KMS-11 (cell line): ENCODE measurements around the gene MFSD11.

Experiments used
- H2AFZ ChIP-seq: fragments of 200-600 bp; sonication (generic); 2 replicates; pipeline ENCODE4 v1.6.1; 2016; ENCODE audit warnings: antibody characterized with exemption, mixed run types, low read depth
- H3K27ac ChIP-seq: fragments of 200-600 bp; sonication (generic); 2 replicates; pipeline ENCODE4 v1.6.1; 2016; ENCODE audit warnings: mild to moderate bottlenecking, mixed run types
- H3K27me3 ChIP-seq: fragments of 200-600 bp; sonication (generic); 2 replicates; pipeline ENCODE4 v1.6.1; 2017; ENCODE audit warnings: mild to moderate bottlenecking, low read depth, mixed run types, moderate library complexity; ENCODE audit not compliant: insufficient read depth
- H3K36me3 ChIP-seq: fragments of 200-600 bp; sonication (generic); 2 replicates; pipeline ENCODE4 v1.6.1; 2017; ENCODE audit warnings: mild to moderate bottlenecking, mixed run types; ENCODE audit not compliant: insufficient read depth
- H3K4me1 ChIP-seq: fragments of 200-600 bp; sonication (generic); 2 replicates; pipeline ENCODE4 v1.6.1; 2016; ENCODE audit warnings: mild to moderate bottlenecking, low read depth, mixed run types; ENCODE audit not compliant: poor library complexity, severe bottlenecking
- H3K4me2 ChIP-seq: fragments of 200-600 bp; sonication (generic); 2 replicates; pipeline ENCODE4 v1.7.0; 2016; ENCODE audit warnings: mild to moderate bottlenecking, mixed run types
- H3K4me3 ChIP-seq: fragments of 200-600 bp; sonication (generic); IDR thresholded peaks from 2 replicates; pipeline ENCODE4 v1.6.1; 2017; ENCODE audit warnings: low read depth, low read length, mixed read lengths; ENCODE audit not compliant: insufficient read depth
- H3K79me2 ChIP-seq: fragments of 200-600 bp; sonication (generic); 2 replicates; pipeline ENCODE4 v1.6.1; 2016; ENCODE audit warnings: low read depth, mixed run types; ENCODE audit not compliant: insufficient read depth
- H3K9ac ChIP-seq: fragments of 200-600 bp; sonication (generic); 2 replicates; pipeline ENCODE4 v1.6.1; 2016; ENCODE audit warnings: mild to moderate bottlenecking, mixed run types
- H4K20me1 ChIP-seq: fragments of 200-600 bp; sonication (generic); 2 replicates; pipeline ENCODE4 v1.6.1; 2016; ENCODE audit warnings: mild to moderate bottlenecking, mixed run types; ENCODE audit not compliant: insufficient read depth
- TF ChIP-seq, protein P1 (sequence below): fragments of 200-600 bp; sonication (generic); conservative IDR thresholded peaks from 2 replicates; pipeline ENCODE4 v1.6.1; 2017; ENCODE audit warnings: low read depth, mild to moderate bottlenecking, antibody characterized with exemption, low read length, moderate library complexity, mixed read lengths

The MFSD11 gene

DNA sequence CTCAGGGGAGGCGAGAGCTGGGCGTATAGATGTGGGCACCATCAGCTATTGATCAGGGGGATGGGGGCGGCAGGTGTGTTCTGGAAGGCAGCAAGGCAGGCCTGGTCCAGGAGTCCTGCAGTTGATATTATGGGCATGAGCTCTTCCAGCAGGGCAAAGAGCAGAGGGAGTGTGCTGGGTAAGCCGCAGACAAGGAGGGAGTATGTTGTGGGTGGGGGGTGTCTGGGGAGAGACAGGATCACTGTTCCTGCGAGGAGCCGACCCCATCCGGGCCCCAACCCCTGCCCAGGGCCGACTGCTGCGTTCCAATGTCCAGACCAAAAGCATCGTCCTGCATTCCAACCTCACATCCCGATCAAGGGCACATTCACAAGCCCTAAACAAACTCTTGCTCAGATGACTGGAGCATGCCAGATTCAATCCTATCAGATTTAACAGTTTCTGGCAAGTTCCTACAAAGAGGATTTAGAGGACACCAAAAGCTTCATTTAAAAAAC is 36.4 kb upstream of the MFSD11 start:
- H3K79me2 ChIP-seq: no peaks in the 10 kb centered on the region
- H4K20me1 ChIP-seq: no peaks in the 10 kb centered on the region
- no peak overlapping the region for H2AFZ ChIP-seq
- no peak overlapping the region for H3K4me3 ChIP-seq
- H3K27me3 ChIP-seq: no peaks in the 10 kb centered on the region
- no peak overlapping the region for H3K27ac ChIP-seq
- no peaks in the 10 kb centered on the region for H3K36me3 ChIP-seq
- no peak overlapping the region for H3K9ac ChIP-seq
- no peaks in the 10 kb centered on the region for H3K4me1 ChIP-seq
- no peak overlapping the region for H3K4me2 ChIP-seq
- TF ChIP-seq, protein P1, sequence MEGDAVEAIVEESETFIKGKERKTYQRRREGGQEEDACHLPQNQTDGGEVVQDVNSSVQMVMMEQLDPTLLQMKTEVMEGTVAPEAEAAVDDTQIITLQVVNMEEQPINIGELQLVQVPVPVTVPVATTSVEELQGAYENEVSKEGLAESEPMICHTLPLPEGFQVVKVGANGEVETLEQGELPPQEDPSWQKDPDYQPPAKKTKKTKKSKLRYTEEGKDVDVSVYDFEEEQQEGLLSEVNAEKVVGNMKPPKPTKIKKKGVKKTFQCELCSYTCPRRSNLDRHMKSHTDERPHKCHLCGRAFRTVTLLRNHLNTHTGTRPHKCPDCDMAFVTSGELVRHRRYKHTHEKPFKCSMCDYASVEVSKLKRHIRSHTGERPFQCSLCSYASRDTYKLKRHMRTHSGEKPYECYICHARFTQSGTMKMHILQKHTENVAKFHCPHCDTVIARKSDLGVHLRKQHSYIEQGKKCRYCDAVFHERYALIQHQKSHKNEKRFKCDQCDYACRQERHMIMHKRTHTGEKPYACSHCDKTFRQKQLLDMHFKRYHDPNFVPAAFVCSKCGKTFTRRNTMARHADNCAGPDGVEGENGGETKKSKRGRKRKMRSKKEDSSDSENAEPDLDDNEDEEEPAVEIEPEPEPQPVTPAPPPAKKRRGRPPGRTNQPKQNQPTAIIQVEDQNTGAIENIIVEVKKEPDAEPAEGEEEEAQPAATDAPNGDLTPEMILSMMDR: no peak

GRCh38 chr17:76702076-76702475 is 35.8 kb upstream of the MFSD11 start:
- Histone ChIP-seq H3K79me2 (no peaks in the 10 kb centered on the region), H3K4me3 (no peak overlapping the region), H3K27ac (no peak overlapping the region), H4K20me1 (no peaks in the 10 kb centered on the region), H3K9ac (no peak overlapping the region), H3K4me1 (no peaks in the 10 kb centered on the region), H2AFZ (no peak overlapping the region), H3K27me3 (no peaks in the 10 kb centered on the region), H3K36me3 (no peaks in the 10 kb centered on the region), H3K4me2 (no peak overlapping the region)
- TF ChIP-seq, protein P1: no peak

- TF ChIP-seq, protein P1: no peak
- Histone ChIP-seq H3K4me3 (no peak overlapping the region), H4K20me1 (no peaks in the 10 kb centered on the region), H3K36me3 (no peaks in the 10 kb centered on the region), H3K79me2 (no peaks in the 10 kb centered on the region), H3K4me2 (no peak overlapping the region), H3K9ac (no peak overlapping the region), H3K27ac (no peak overlapping the region), H2AFZ (no peak overlapping the region), H3K27me3 (no peaks in the 10 kb centered on the region), H3K4me1 (no peaks in the 10 kb centered on the region)
Observed at GRCh38 chr17:76702941-76703637, 34.8 kb upstream of the MFSD11 start.

- TF ChIP-seq, protein P1: no peak
- H3K27ac ChIP-seq: no peak overlapping the region
- no peak overlapping the region for H3K4me2 ChIP-seq
- H2AFZ ChIP-seq: no peak overlapping the region
- H4K20me1 ChIP-seq: no peaks in the 10 kb centered on the region
- no peaks in the 10 kb centered on the region for H3K79me2 ChIP-seq
- no peaks in the 10 kb centered on the region for H3K36me3 ChIP-seq
- no peak overlapping the region for H3K4me3 ChIP-seq
- no peak overlapping the region for H3K9ac ChIP-seq
- H3K4me1 ChIP-seq: no peaks in the 10 kb centered on the region
- H3K27me3 ChIP-seq: no peaks in the 10 kb centered on the region
Observed at GRCh38 chr17:76704805-76705204, 33.1 kb upstream of the MFSD11 start.
